OCI-LY1 (cell line): ENCODE data around the gene PNPLA3.

Experiments
- H2AFZ ChIP-seq: fragments of 200-600 bp; sonication (generic), shearing (Covaris generic); 2 replicates; pipeline ENCODE4 v1.6.0; 2014; ENCODE audit warnings: antibody characterized with exemption, mild to moderate bottlenecking, low read length
- H3F3A ChIP-seq: fragments of 200-600 bp; sonication (generic), shearing (Covaris generic); 2 replicates; pipeline ENCODE4 v1.6.0; 2014; ENCODE audit warnings: mild to moderate bottlenecking, antibody characterized with exemption, low read length, moderate library complexity; ENCODE audit not compliant: insufficient read depth
- H3K27ac ChIP-seq: fragments of 200-600 bp; sonication (generic); 2 replicates; pipeline ENCODE4 v1.5.1; 2014; ENCODE audit warnings: low read length, mixed run types, mild to moderate bottlenecking, low read depth; ENCODE audit not compliant: poor library complexity, severe bottlenecking
- H3K27me3 ChIP-seq: fragments of 200-600 bp; sonication (generic); 2 replicates; pipeline ENCODE4 v1.6.0; 2014; ENCODE audit warnings: antibody characterized with exemption, mild to moderate bottlenecking, low read length, moderate library complexity; ENCODE audit not compliant: insufficient read depth
- H3K36me3 ChIP-seq: fragments of 200-600 bp; sonication (generic); 2 replicates; pipeline ENCODE4 v1.6.1; 2014; ENCODE audit warnings: mild to moderate bottlenecking, antibody characterized with exemption, low read length, moderate library complexity, mixed read lengths; ENCODE audit not compliant: insufficient read depth
- H3K4me1 ChIP-seq: fragments of 200-600 bp; sonication (generic); 2 replicates; pipeline ENCODE4 v1.5.1; 2014; ENCODE audit warnings: mild to moderate bottlenecking, low read length, moderate library complexity; ENCODE audit not compliant: insufficient read depth, severe bottlenecking
- H3K4me2 ChIP-seq: fragments of 200-600 bp; sonication (generic), shearing (Covaris generic); 2 replicates; pipeline ENCODE4 v1.6.1; 2014; ENCODE audit warnings: low read length
- H3K4me3 ChIP-seq: fragments of 200-600 bp; sonication (generic); 2 replicates; pipeline ENCODE4 v1.5.1; 2014; ENCODE audit warnings: low read length, low read depth, mild to moderate bottlenecking, mixed read lengths; ENCODE audit not compliant: poor library complexity, severe bottlenecking
- H3K79me2 ChIP-seq: fragments of 200-600 bp; shearing (Covaris generic); 2 replicates; pipeline ENCODE4 v1.6.1; 2016; ENCODE audit warnings: mixed run types, low read length, mixed read lengths; ENCODE audit not compliant: insufficient read depth
- H3K9ac ChIP-seq: fragments of 200-600 bp; sonication (generic), shearing (Covaris generic); 2 replicates; pipeline ENCODE4 v1.6.1; 2014; ENCODE audit warnings: mild to moderate bottlenecking, low read length, mixed read lengths
- H3K9me2 ChIP-seq: fragments of 200-600 bp; sonication (generic), shearing (Covaris generic); 2 replicates; pipeline ENCODE4 v1.6.1; 2014; ENCODE audit warnings: low read depth, mild to moderate bottlenecking, low read length, mixed read lengths
- H3K9me3 ChIP-seq: fragments of 200-600 bp; shearing (Covaris generic); 2 replicates; pipeline ENCODE4 v1.6.1; 2014; ENCODE audit warnings: low read length, mixed read lengths
- H4K20me1 ChIP-seq: fragments of 200-600 bp; sonication (generic), shearing (Covaris generic); 2 replicates; pipeline ENCODE4 v1.6.0; 2016; ENCODE audit warnings: mild to moderate bottlenecking, low read length; ENCODE audit not compliant: insufficient read depth
- EZH2 ChIP-seq: fragments of 200-600 bp; sonication (generic), shearing (Covaris generic); IDR thresholded peaks from 2 replicates; pipeline ENCODE4 v1.8.0; 2017; ENCODE audit warnings: borderline replicate concordance, mixed run types, mild to moderate bottlenecking, antibody characterized with exemption, low read length, moderate library complexity, mixed read lengths
- TF ChIP-seq, protein P1 (sequence below): fragments of 200-600 bp; sonication (generic), shearing (Covaris generic); IDR thresholded peaks from 2 replicates; pipeline ENCODE4 v1.5.1; 2017; ENCODE audit warnings: mild to moderate bottlenecking, antibody characterized with exemption, low read length, moderate library complexity, mixed read lengths

Gene PNPLA3, protein sequence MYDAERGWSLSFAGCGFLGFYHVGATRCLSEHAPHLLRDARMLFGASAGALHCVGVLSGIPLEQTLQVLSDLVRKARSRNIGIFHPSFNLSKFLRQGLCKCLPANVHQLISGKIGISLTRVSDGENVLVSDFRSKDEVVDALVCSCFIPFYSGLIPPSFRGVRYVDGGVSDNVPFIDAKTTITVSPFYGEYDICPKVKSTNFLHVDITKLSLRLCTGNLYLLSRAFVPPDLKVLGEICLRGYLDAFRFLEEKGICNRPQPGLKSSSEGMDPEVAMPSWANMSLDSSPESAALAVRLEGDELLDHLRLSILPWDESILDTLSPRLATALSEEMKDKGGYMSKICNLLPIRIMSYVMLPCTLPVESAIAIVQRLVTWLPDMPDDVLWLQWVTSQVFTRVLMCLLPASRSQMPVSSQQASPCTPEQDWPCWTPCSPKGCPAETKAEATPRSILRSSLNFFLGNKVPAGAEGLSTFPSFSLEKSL

DNA sequence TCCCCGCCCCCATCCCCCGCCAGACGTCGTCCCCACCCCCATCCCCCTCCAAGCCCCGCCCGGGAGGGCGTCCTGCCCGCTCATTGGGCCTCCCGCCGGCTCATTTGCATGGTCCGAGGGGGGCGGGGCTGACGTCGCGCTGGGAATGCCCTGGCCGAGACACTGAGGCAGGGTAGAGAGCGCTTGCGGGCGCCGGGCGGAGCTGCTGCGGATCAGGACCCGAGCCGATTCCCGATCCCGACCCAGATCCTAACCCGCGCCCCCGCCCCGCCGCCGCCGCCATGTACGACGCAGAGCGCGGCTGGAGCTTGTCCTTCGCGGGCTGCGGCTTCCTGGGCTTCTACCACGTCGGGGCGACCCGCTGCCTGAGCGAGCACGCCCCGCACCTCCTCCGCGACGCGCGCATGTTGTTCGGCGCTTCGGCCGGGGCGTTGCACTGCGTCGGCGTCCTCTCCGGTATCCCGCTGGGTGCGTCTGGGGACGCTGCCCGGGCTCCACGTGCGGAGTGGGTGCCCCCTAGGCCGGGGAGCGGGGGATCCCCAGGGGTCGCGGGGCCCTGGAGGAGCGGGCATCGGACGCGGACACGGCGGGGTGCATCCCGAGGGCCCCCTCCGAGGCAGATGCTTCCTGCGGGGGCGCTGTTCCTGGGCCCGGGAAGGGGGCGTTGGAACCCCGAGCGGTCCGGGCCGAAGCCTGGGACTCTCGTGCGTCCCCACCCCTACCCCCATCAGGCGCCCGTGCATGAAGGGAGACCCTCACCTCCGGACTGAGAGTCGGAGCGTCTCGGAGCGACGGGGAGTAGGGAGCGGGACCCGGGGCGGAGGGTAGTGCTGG lies at the start of gene PNPLA3:
PNPLA3 (plus strand) TSS at position 175 of the 834 bp plus-strand sequence; CDS start at position 282, 107 bp downstream.
- Histone ChIP-seq H3K36me3 (no peaks in the 10 kb centered on the region), H4K20me1 (no peaks in the 10 kb centered on the region), H3K9me3 (no peaks in the 10 kb centered on the region), H3K27me3 (peaks cover 5% of the 10 kb centered on the region; the same call in 1 of the 2 replicates), H3K4me1 (no peaks in the 10 kb centered on the region), H3K27ac (no peak within 1 kb of the TSS), H3K9me2 (no peaks in the 10 kb centered on the region), H3K79me2 (no peaks in the 10 kb centered on the region), H3K4me2 (no peak within 1 kb of the TSS), H3F3A (no peaks in the 10 kb centered on the region), H3K9ac (no peak within 1 kb of the TSS), H2AFZ (no peak within 1 kb of the TSS), H3K4me3 (no peak within 1 kb of the TSS)
- TF ChIP-seq EZH2, result no peak
- TF ChIP-seq, protein P1, sequence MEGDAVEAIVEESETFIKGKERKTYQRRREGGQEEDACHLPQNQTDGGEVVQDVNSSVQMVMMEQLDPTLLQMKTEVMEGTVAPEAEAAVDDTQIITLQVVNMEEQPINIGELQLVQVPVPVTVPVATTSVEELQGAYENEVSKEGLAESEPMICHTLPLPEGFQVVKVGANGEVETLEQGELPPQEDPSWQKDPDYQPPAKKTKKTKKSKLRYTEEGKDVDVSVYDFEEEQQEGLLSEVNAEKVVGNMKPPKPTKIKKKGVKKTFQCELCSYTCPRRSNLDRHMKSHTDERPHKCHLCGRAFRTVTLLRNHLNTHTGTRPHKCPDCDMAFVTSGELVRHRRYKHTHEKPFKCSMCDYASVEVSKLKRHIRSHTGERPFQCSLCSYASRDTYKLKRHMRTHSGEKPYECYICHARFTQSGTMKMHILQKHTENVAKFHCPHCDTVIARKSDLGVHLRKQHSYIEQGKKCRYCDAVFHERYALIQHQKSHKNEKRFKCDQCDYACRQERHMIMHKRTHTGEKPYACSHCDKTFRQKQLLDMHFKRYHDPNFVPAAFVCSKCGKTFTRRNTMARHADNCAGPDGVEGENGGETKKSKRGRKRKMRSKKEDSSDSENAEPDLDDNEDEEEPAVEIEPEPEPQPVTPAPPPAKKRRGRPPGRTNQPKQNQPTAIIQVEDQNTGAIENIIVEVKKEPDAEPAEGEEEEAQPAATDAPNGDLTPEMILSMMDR, result no peak

DNA sequence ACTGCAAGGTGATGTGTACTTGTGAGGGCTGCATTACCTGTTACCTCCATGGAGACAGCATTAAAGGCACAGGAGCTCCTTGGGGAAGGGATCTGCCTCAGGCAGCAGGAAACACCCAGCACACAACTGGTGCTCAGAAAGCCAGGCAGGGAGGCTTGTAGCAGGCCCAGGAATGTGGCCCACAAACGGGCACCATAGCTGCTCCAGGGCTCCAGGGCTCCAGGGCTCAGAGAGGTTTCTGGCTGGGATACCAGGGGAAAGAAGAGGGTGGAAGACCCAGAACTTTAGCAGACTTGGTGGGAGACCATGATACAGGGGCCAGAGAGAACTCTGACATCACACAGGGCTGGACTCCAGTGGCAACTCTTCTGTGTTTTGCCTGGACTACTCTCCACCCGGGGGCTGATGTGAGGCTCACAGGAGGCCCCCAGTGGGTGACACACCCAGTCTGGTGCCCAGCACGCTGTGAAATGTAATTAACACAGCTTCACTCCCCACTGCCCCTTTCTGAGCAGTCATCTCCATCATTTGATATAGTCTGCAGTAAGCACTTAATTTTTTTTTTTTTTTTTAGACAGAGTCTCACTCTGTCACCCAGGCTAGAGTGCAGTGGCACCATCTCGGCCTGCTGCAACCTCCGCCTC lies 46.6 kb upstream of the PNPLA3 start:
- H3K9me3 ChIP-seq, result no peaks in the 10 kb centered on the region
- H3K27ac ChIP-seq, result no peak overlapping the region
- H3F3A ChIP-seq, result no peaks in the 10 kb centered on the region
- H3K27me3 ChIP-seq, result no peaks in the 10 kb centered on the region
- H2AFZ ChIP-seq, result no peak overlapping the region
- H3K9ac ChIP-seq, result no peak overlapping the region
- no peak for TF ChIP-seq EZH2
- TF ChIP-seq, protein P1, result no peak
- no peaks in the 10 kb centered on the region for H3K4me1 ChIP-seq
- H3K36me3 ChIP-seq, result no peaks in the 10 kb centered on the region
- no peak overlapping the region for H3K4me2 ChIP-seq
- H3K4me3 ChIP-seq, result no peak overlapping the region
- no peaks in the 10 kb centered on the region for H3K79me2 ChIP-seq
- H3K9me2 ChIP-seq, result no peaks in the 10 kb centered on the region
- H4K20me1 ChIP-seq, result no peaks in the 10 kb centered on the region

DNA sequence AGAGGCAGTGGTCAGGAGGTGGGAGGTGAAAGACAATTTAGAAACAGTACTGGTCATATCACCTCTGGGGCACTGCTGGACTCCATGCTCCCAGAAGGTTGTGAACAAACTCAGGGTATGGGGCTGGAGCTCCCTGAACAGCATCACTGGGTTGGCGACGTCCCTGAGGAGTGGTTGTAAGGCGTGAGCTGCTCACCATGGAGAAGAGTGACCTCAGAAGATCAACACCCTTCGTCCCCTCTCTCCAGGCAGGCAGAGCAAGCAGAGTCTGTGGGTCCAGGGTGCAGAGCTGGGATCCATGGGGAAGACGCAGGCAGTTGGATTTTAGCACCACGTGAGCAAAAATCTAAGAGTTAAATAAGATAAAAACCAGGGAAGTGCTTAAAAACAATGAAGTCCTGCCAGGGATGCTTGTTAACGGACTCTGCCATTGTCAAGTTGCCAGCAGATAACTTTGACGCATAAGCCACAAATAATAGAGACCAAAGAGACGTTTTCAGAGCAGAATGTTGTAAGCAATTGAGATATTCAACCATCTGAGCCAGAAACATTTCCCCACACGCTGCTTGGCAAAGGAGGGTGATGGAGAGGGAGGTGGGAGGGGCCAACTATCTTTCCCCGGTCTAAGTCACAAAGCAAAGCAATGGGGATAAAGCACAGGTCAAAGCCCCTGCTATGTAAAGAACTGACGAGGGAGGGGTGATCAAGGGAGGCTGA lies 45.4 kb upstream of the PNPLA3 start:
- TF ChIP-seq EZH2, result no peak
- TF ChIP-seq, protein P1, result no peak
- no peaks in the 10 kb centered on the region for H3K27me3 ChIP-seq

More for the DNA sequence above, 45.4 kb upstream of the PNPLA3 start:
- no peak overlapping the region for H3K9ac ChIP-seq
- H3K36me3 ChIP-seq, result no peaks in the 10 kb centered on the region
- no peak overlapping the region for H2AFZ ChIP-seq
- H3F3A ChIP-seq, result no peaks in the 10 kb centered on the region
- no peaks in the 10 kb centered on the region for H3K9me3 ChIP-seq
- no peaks in the 10 kb centered on the region for H4K20me1 ChIP-seq
- H3K79me2 ChIP-seq, result no peaks in the 10 kb centered on the region
- no peak overlapping the region for H3K27ac ChIP-seq
- H3K4me3 ChIP-seq, result no peak overlapping the region
- H3K4me2 ChIP-seq, result no peak overlapping the region
- no peaks in the 10 kb centered on the region for H3K4me1 ChIP-seq
- no peaks in the 10 kb centered on the region for H3K9me2 ChIP-seq
